ENCODE measurements around the gene MEX3A.

- no peak for TF ChIP-seq CTCF (IDR thresholded peaks at IDR 0.05)
- no peak for TF ChIP-seq EZH2 (IDR thresholded peaks at IDR 0.05)
- TF ChIP-seq EZH2phosphoT487 (IDR thresholded peaks at IDR 0.05): no peak
Measured at GRCh38 chr1:156120318-156120717, 38.1 kb upstream of the MEX3A start.
